ENCODE results near the gene NRP2. TPM values are rescaled to one million over a fixed set of nuclear protein-coding genes. Genes with fewer than 3 reads are reported as not detected.

The NRP2 gene
- total RNA-seq, 1 donor from 2014 or later = 90.3 TPM

- H3K4me3 Mint-ChIP-seq = no peak overlapping the region
- no peaks in the 10 kb centered on the region for H3K9me3 Mint-ChIP-seq
- H3K27ac Mint-ChIP-seq (ENCODE audit: unreplicated experiment) = no peak overlapping the region
- no peak for DNase-seq (ENCODE audit: low read depth, low spot score)
- no peaks in the 10 kb centered on the region for H3K36me3 Mint-ChIP-seq (ENCODE audit: low read depth)
- TF ChIP-seq CTCF (conservative IDR thresholded peaks at IDR 0.05) = no peak
- H3K27me3 Mint-ChIP-seq (ENCODE audit: low read depth) = no peaks in the 10 kb centered on the region
- H3K4me1 Mint-ChIP-seq = peaks cover 5% of the 10 kb centered on the region
Measured at GRCh38 chr2:205814039-205814364, 131.7 kb downstream of the NRP2 start.

GRCh38 chr2:205815673-205816072 is 133.4 kb downstream of the NRP2 start:
- TF ChIP-seq CTCF (conservative IDR thresholded peaks at IDR 0.05) = no peak
- H3K4me1 Mint-ChIP-seq = peaks cover 5% of the 10 kb centered on the region
- no peak overlapping the region for H3K27ac Mint-ChIP-seq (ENCODE audit: unreplicated experiment)
- no peaks in the 10 kb centered on the region for H3K9me3 Mint-ChIP-seq
- H3K36me3 Mint-ChIP-seq (ENCODE audit: low read depth) = no peaks in the 10 kb centered on the region
- no peak overlapping the region for H3K4me3 Mint-ChIP-seq
- no peaks in the 10 kb centered on the region for H3K27me3 Mint-ChIP-seq (ENCODE audit: low read depth)
- DNase-seq (ENCODE audit: low read depth, low spot score) = no peak

- no peaks in the 10 kb centered on the region for H3K27me3 Mint-ChIP-seq (ENCODE audit: low read depth)
- TF ChIP-seq CTCF (conservative IDR thresholded peaks at IDR 0.05) = no peak
- H3K27ac Mint-ChIP-seq (ENCODE audit: unreplicated experiment) = no peak overlapping the region
- H3K4me3 Mint-ChIP-seq = no peak overlapping the region
- DNase-seq (ENCODE audit: low read depth, low spot score) = no peak
- peaks cover 5% of the 10 kb centered on the region for H3K4me1 Mint-ChIP-seq
- no peaks in the 10 kb centered on the region for H3K36me3 Mint-ChIP-seq (ENCODE audit: low read depth)
- H3K9me3 Mint-ChIP-seq = no peaks in the 10 kb centered on the region
Measured at GRCh38 chr2:205816268-205816667, 134.0 kb downstream of the NRP2 start.

GRCh38 chr2:205822579-205822978 is 140.3 kb downstream of the NRP2 start:
- no peak overlapping the region for H3K4me3 Mint-ChIP-seq
- peaks cover 6% of the 10 kb centered on the region for H3K9me3 Mint-ChIP-seq
- H3K36me3 Mint-ChIP-seq (ENCODE audit: low read depth) = no peaks in the 10 kb centered on the region
- TF ChIP-seq CTCF (conservative IDR thresholded peaks at IDR 0.05) = no peak
- H3K4me1 Mint-ChIP-seq = peaks cover 12% of the 10 kb centered on the region
- H3K27me3 Mint-ChIP-seq (ENCODE audit: low read depth) = peaks cover 4% of the 10 kb centered on the region
- H3K27ac Mint-ChIP-seq (ENCODE audit: unreplicated experiment) = no peak overlapping the region
- DNase-seq (ENCODE audit: low read depth, low spot score) = no peak

GRCh38 chr2:205827809-205828365 is 145.6 kb downstream of the NRP2 start:
- DNase-seq (ENCODE audit: low read depth, low spot score) = peak; percentile 6
- H3K4me3 Mint-ChIP-seq = no peak overlapping the region
- peaks cover 4% of the 10 kb centered on the region for H3K27me3 Mint-ChIP-seq (ENCODE audit: low read depth)
- H3K9me3 Mint-ChIP-seq = peaks cover 6% of the 10 kb centered on the region
- peak overlapping the region; percentile 90 for H3K27ac Mint-ChIP-seq (ENCODE audit: unreplicated experiment)
- H3K4me1 Mint-ChIP-seq = peaks cover 23% of the 10 kb centered on the region
- no peaks in the 10 kb centered on the region for H3K36me3 Mint-ChIP-seq (ENCODE audit: low read depth)
- TF ChIP-seq CTCF (conservative IDR thresholded peaks at IDR 0.05) = no peak

GRCh38 chr2:205833864-205834263 is 151.6 kb downstream of the NRP2 start:
- no peak for DNase-seq (ENCODE audit: low read depth, low spot score)
- no peaks in the 10 kb centered on the region for H3K9me3 Mint-ChIP-seq
- no peak for TF ChIP-seq CTCF (conservative IDR thresholded peaks at IDR 0.05)
- H3K4me1 Mint-ChIP-seq = peaks cover 12% of the 10 kb centered on the region
- H3K27me3 Mint-ChIP-seq (ENCODE audit: low read depth) = no peaks in the 10 kb centered on the region
- no peak overlapping the region for H3K27ac Mint-ChIP-seq (ENCODE audit: unreplicated experiment)
- H3K4me3 Mint-ChIP-seq = no peak overlapping the region
- H3K36me3 Mint-ChIP-seq (ENCODE audit: low read depth) = peaks cover 3% of the 10 kb centered on the region

All from neural crest cell (in vitro differentiated cells).